Erythroblast (primary cell): ENCODE results near the gene PTP4A1.

Experiments used
- GATA1 ChIP-seq: IDR thresholded peaks from 2 replicates; pipeline ENCODE4 v1.6.1; 2011; ENCODE audit warnings: low read depth, mild to moderate bottlenecking, control low read depth, low read length, moderate library complexity
- POLR2A ChIP-seq: IDR thresholded peaks from 2 replicates; pipeline ENCODE4 v1.6.1; 2011; ENCODE audit warnings: mild to moderate bottlenecking, low read length

DNA sequence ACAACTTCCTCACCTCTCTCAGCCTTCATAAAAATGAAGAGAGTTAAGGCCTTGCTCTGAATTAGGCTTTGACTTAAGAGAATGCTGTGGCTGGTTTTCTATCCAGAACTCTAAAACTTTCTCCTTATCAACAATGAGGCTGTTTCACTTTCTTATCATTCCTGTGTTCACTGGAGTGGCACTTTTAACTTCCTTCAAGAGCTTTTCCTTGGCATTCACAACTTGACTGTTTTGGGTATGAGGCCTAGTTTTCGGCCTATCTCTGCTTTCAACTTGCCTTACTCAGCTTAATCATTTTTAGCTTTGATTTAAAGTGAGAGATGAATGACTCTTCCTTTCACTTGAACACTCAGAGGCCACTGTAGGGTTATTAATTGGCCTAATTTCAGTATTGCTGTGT lies 4.3 kb upstream of the PTP4A1 start:
- no peak for TF ChIP-seq POLR2A
- TF ChIP-seq GATA1: no peak
